SK-N-SH (cell line): ENCODE measurements around the gene ETV6. TPM values are rescaled to one million over a fixed set of nuclear protein-coding genes. Genes with fewer than 3 reads are reported as not detected.
A peak's percentile ranks its signal among the peaks of the same experiment; 100 is the strongest.

Source experiments
- CTCF ChIA-PET: fragments of 300-600, 350-600 bp; formaldehyde crosslinking; extraction: SDS; loops from one replicate; lab custom pipeline; 2021; lab: Yijun Ruan, JAX
- POLR2A ChIA-PET: fragments of 350-600 bp; sonication (Branson Sonifier 250); formaldehyde crosslinking; extraction: SDS; loops from one replicate; lab custom pipeline; 2020; ENCODE audit warnings: antibody characterized with exemption, inconsistent platforms; lab: Yijun Ruan, JAX
- DNase-seq: peaks from one replicate; pipeline ENCODE4 v3.0.0; 2012
- H2AFZ ChIP-seq: fragments of 200-600 bp; sonication (generic); 2 replicates; pipeline ENCODE4 v1.8.1; 2016; ENCODE audit warnings: antibody characterized with exemption, mild to moderate bottlenecking, low read depth
- H3F3A ChIP-seq: fragments of 200-600 bp; sonication (generic); replicated peaks from 2 replicates; pipeline ENCODE3; 2016; ENCODE audit warnings: antibody characterized with exemption, mild to moderate bottlenecking; ENCODE audit not compliant: insufficient read depth
- H3K27ac ChIP-seq, 2 experiments: fragments of 200-500 bp in 1 of 2; fragments of 200-600 bp in 1 of 2; sonication (Bioruptor generic) in 1 of 2; sonication (generic), shearing (Covaris generic) in 1 of 2; 2 replicates each; pipeline versions ENCODE4 v1.5.1 to v1.6.1; 2014 to 2016; ENCODE audit warnings: low read depth in 2 of 2, inconsistent platforms in 1 of 2, low read length in 1 of 2, mild to moderate bottlenecking in 1 of 2, mixed read lengths in 1 of 2
- H3K27me3 ChIP-seq: fragments of 200-600 bp; sonication (generic), shearing (Covaris generic); 2 replicates; pipeline ENCODE4 v1.6.1; 2016; ENCODE audit warnings: mixed run types; ENCODE audit not compliant: insufficient read depth
- H3K36me3 ChIP-seq, 2 experiments: fragments of 200-500 bp in 1 of 2; fragments of 200-600 bp in 1 of 2; sonication (Bioruptor generic) in 1 of 2; sonication (generic) in 1 of 2; replicated peaks in 1 of 2; 2 replicates each; pipeline versions ENCODE3 to v1.5.1; 2014 to 2016; ENCODE audit warnings: low read length in 1 of 2, mild to moderate bottlenecking in 1 of 2; ENCODE audit not compliant: insufficient read depth in 2 of 2, control insufficient read depth in 1 of 2
- H3K4me1 ChIP-seq, 2 experiments: fragments of 200-500 bp in 1 of 2; fragments of 200-600 bp in 1 of 2; sonication (Bioruptor generic) in 1 of 2; sonication (generic), shearing (Covaris generic) in 1 of 2; 2 replicates each; pipeline versions ENCODE4 v1.5.1 to v1.6.1; 2014 to 2016; ENCODE audit warnings: low read depth in 1 of 2, low read length in 1 of 2, mixed run types in 1 of 2; ENCODE audit not compliant: insufficient read depth in 2 of 2, control insufficient read depth in 1 of 2
- H3K4me2 ChIP-seq: fragments of 200-600 bp; sonication (generic), shearing (Covaris generic); 2 replicates; pipeline ENCODE4 v1.6.1; 2017; ENCODE audit warnings: mixed run types
- H3K4me3 ChIP-seq, 2 experiments: fragments of 200-500 bp in 1 of 2; fragments of 200-600 bp in 1 of 2; sonication (Bioruptor generic) in 1 of 2; sonication (generic), shearing (Covaris generic) in 1 of 2; 2 replicates each; pipeline versions ENCODE4 v1.5.1 to v1.8.1; 2014 to 2016; ENCODE audit warnings: low read depth in 2 of 2, inconsistent platforms in 1 of 2, low read length in 1 of 2, mild to moderate bottlenecking in 1 of 2, mixed read lengths in 1 of 2, moderate library complexity in 1 of 2
- H3K79me2 ChIP-seq: fragments of 200-600 bp; sonication (generic); 2 replicates; pipeline ENCODE4 v1.8.1; 2017; ENCODE audit warnings: mild to moderate bottlenecking; ENCODE audit not compliant: insufficient read depth
- H3K9ac ChIP-seq: fragments of 200-600 bp; sonication (generic); 2 replicates; pipeline ENCODE4 v1.6.1; 2017; ENCODE audit warnings: mixed run types
- H3K9me2 ChIP-seq: fragments of 200-600 bp; sonication (generic); 2 replicates; pipeline ENCODE4 v1.6.1; 2017; ENCODE audit warnings: mixed run types
- H3K9me3 ChIP-seq: fragments of 200-600 bp; sonication (generic); 2 replicates; pipeline ENCODE4 v1.6.1; 2017; ENCODE audit warnings: mixed run types, mild to moderate bottlenecking, moderate library complexity
- H4K20me1 ChIP-seq: fragments of 200-600 bp; sonication (generic); 2 replicates; pipeline ENCODE4 v1.6.1; 2017; ENCODE audit warnings: mild to moderate bottlenecking, mixed run types; ENCODE audit not compliant: insufficient read depth
- EP300 ChIP-seq, 2 experiments: IDR thresholded peaks; 2 replicates each; pipeline versions ENCODE4 v1.4.0 to v1.6.1; 2012; ENCODE audit warnings: borderline replicate concordance in 1 of 2, low read depth in 1 of 2, low read length in 1 of 2
- GATA2 ChIP-seq: sonication (generic); formaldehyde crosslinking; IDR thresholded peaks from 2 replicates; pipeline ENCODE4 v1.5.0; 2020; ENCODE audit warnings: mild to moderate bottlenecking, missing genetic modification reagents
- RAD21 ChIP-seq: IDR thresholded peaks from 2 replicates; pipeline ENCODE4 v1.6.1; 2012; ENCODE audit warnings: mild to moderate bottlenecking, low read length
- RCOR1 ChIP-seq: fragments of 150-350 bp; IDR thresholded peaks from 2 replicates; pipeline ENCODE4 v1.6.1; 2017; ENCODE audit warnings: antibody characterized with exemption, low read length
- USF1 ChIP-seq: IDR thresholded peaks from 2 replicates; pipeline ENCODE4 v1.4.0; 2012; ENCODE audit warnings: low read depth, borderline replicate concordance
- WGBS: methylation state at CpG from one replicate; pipeline ENCODE4 v1.1.6; 2017; ENCODE audit warnings: low lambda C conversion rate; 5-methylcytosine and 5-hydroxymethylcytosine counted together
- polyA plus RNA-seq, 3 experiments: library from polyadenylated mRNA; depleted of rRNA; stranded (reverse); fragments of >200 nt; gene quantifications; 2 replicates each; pipeline ENCODE4 v1.2.3, GENCODE V29; 2012
- TF ChIP-seq, protein P1 (sequence below): IDR thresholded peaks from 2 replicates; pipeline ENCODE4 v1.6.1; 2012; ENCODE audit warnings: mild to moderate bottlenecking, low read depth, low read length, moderate library complexity

Gene ETV6
- polyA plus RNA-seq, 1 of the 3 experiments (the other 2 are of a cell fraction) = 4.0 TPM

- peaks cover 71% of the 10 kb centered on the region for H3K79me2 ChIP-seq
- no peaks in the 10 kb centered on the region for H3K9me2 ChIP-seq
- no peak overlapping the region for H3K4me2 ChIP-seq
- CTCF ChIA-PET = interaction anchor here (1.0 to 2.6 kb wide), 2 partner anchors 18 to 22 kb away, joined by 3 to 6 read pairs; no protein-coding TSS in a partner anchor
- no peak overlapping the region for H2AFZ ChIP-seq
- H4K20me1 ChIP-seq = peaks cover 16% of the 10 kb centered on the region
- no peak overlapping the region for H3K9ac ChIP-seq
- H3K9me3 ChIP-seq = no peaks in the 10 kb centered on the region
- H3K27me3 ChIP-seq = no peaks in the 10 kb centered on the region
- 92% methylated on average over 4 of the region's 4 CpGs for WGBS
- H3K27ac ChIP-seq = no peak overlapping the region
- no peak for TF ChIP-seq GATA2 (CRISPR knock-in tag)
- H3F3A ChIP-seq = no peaks in the 10 kb centered on the region
- no peak overlapping the region for H3K4me3 ChIP-seq
- no peaks in the 10 kb centered on the region for H3K36me3 ChIP-seq
- peaks cover 8 to 14% of the 10 kb centered on the region in 2 experiments; a peak in 3 of 4 replicates for H3K4me1 ChIP-seq
- POLR2A ChIA-PET = no interaction called here
- no peak for DNase-seq
Measured at GRCh38 chr12:11741434-11742092, 92.1 kb downstream of the ETV6 start.

DNA sequence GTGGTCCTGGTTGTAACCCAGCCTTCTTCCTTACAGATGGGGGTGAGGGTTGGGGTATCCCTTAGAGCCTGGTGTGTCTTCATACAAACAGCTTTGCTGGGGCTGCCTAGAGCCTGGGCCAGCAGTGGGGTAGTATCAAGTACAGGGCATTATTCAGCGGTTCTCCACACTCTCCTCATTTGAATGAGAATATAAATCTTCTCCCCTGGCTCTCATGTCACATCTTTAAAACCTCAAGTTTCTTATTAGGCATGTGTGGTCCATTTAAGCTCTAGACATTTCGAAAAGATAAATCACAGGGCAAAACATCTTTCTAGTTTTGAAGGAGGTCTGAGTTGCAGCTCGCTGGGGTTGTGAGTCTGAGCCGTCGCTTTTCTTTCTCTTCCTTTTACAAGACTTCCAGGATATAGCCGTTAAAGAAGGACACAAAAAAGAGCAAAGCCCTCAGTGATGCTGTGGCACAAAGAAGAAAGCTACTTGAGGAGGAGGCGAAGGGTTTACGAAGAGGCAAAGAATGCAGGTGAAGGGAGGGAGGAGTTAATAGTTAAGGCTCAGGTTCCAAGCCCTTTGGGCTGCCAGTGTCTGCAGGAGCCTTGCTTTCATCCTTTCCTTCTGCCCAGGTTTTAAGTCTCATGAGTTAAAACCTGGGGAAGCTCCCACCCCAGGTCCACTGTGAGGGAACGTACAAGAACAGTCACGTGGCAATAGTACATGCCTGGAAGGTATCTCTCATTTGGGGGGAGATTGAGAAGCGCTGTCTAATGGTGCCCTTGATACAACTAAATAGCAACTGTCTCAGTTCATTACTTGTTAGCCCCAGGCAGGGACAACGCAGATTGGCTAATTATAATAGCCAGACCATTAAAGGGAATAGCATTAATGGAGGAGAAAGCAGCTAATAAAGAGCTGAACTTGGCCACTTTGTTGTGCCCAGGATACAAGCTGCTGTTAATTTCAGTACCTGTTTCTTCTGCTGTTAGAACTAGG, 94.2 kb downstream of the ETV6 start:
- H3K4me1 ChIP-seq = peaks cover 12 to 18% of the 10 kb centered on the region in 2 experiments; a peak in 3 of 4 replicates
- no peaks in the 10 kb centered on the region for H3K36me3 ChIP-seq
- H2AFZ ChIP-seq = no peak overlapping the region
- POLR2A ChIA-PET = interaction anchor here (0.7 kb wide), 1 partner anchor 25 kb away, joined by 4 read pairs; no protein-coding TSS in a partner anchor
- H3K9ac ChIP-seq = no peak overlapping the region
- peaks cover 81% of the 10 kb centered on the region for H3K79me2 ChIP-seq
- 83% methylated on average over 12 of the region's 12 CpGs for WGBS
- CTCF ChIA-PET = interaction anchor here (1.1 to 2.2 kb wide), 2 partner anchors 10 to 279 kb away, joined by 3 to 7 read pairs; no protein-coding TSS in a partner anchor
- no peaks in the 10 kb centered on the region for H3K27me3 ChIP-seq
- no peak overlapping the region for H3K4me3 ChIP-seq
- no peak for TF ChIP-seq USF1
- TF ChIP-seq RAD21 = 0 out of 2 replicates have a peak, but pooled peaks have one; percentile 11
- TF ChIP-seq, protein P1, sequence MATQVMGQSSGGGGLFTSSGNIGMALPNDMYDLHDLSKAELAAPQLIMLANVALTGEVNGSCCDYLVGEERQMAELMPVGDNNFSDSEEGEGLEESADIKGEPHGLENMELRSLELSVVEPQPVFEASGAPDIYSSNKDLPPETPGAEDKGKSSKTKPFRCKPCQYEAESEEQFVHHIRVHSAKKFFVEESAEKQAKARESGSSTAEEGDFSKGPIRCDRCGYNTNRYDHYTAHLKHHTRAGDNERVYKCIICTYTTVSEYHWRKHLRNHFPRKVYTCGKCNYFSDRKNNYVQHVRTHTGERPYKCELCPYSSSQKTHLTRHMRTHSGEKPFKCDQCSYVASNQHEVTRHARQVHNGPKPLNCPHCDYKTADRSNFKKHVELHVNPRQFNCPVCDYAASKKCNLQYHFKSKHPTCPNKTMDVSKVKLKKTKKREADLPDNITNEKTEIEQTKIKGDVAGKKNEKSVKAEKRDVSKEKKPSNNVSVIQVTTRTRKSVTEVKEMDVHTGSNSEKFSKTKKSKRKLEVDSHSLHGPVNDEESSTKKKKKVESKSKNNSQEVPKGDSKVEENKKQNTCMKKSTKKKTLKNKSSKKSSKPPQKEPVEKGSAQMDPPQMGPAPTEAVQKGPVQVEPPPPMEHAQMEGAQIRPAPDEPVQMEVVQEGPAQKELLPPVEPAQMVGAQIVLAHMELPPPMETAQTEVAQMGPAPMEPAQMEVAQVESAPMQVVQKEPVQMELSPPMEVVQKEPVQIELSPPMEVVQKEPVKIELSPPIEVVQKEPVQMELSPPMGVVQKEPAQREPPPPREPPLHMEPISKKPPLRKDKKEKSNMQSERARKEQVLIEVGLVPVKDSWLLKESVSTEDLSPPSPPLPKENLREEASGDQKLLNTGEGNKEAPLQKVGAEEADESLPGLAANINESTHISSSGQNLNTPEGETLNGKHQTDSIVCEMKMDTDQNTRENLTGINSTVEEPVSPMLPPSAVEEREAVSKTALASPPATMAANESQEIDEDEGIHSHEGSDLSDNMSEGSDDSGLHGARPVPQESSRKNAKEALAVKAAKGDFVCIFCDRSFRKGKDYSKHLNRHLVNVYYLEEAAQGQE = no peak
- peak in 1 of 2 experiments; percentile 60; a peak in 2 of 4 replicates for TF ChIP-seq EP300 (IDR thresholded peaks at IDR 0.05; ENCODE audit: borderline replicate concordance in 1 of 2, low read depth in 1 of 2, low read length in 1 of 2)
- TF ChIP-seq RCOR1 = peak; percentile 12; the same call in 1 of the 2 replicates
- TF ChIP-seq, all 33 proteins: peak for 3
- H3K27ac ChIP-seq = peak overlapping the region in 1 of 2 experiments; percentile 67; a peak in 2 of 4 replicates
- no peaks in the 10 kb centered on the region for H3K9me2 ChIP-seq
- H3K9me3 ChIP-seq = no peaks in the 10 kb centered on the region
- peak; percentile 25 for DNase-seq
- no peak overlapping the region for H3K4me2 ChIP-seq
- H4K20me1 ChIP-seq = peaks cover 16% of the 10 kb centered on the region
- no peaks in the 10 kb centered on the region for H3F3A ChIP-seq
